Purkinje cell (primary cell): ENCODE results near the gene MAF. TPM values are rescaled to one million over a fixed set of nuclear protein-coding genes. Genes with fewer than 3 reads are reported as not detected.

ENCODE experiments used
- polyA plus RNA-seq: library from polyadenylated mRNA; unstranded; fragments of >200 nt; fragmentation: Nextera tagmentation; gene quantifications from 2 replicates; pipeline ENCODE4 v1.2.1, GENCODE V29; 2014

Gene MAF
- polyA plus RNA-seq, result 3.1 and 3.4 TPM in 2 replicates

DNA sequence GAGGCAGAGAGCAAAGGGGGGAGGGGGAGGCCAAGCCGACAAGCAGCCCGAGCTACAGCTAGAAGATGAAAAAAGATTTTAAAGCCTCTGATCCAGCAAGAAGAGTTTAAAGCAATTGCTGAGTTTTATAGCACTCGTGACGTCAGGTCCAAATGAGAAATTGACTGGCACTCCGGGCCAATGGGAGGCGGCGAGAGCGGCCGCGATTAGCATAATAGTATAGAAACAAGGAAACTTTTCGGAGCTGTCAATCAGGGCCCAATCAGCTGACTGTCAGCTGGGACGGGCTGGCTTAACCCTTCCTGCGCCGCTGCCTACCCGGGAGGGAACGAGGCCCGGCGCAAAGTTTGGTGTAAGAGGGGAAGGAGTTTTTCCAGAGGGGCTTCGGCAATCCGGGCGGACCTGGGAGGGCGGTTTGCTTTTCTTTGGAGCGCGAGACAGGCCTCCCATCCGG lies at the start of gene MAF:
Gene MAF, minus strand, starts transcription at position 100 of the 454 bp plus-strand sequence. CDS start 835 bp downstream, outside the sequence.

